Choroid plexus epithelial cell (primary cell): ENCODE results near the gene EFNA4.

Experiments
- DNase-seq: peaks from one replicate; pipeline ENCODE4 v3.0.0-alpha.2; 2010; ENCODE audit warnings: low read depth
- H3K4me3 ChIP-seq: 2 replicates; pipeline ENCODE4 v1.5.1; 2011; ENCODE audit warnings: low read depth, mild to moderate bottlenecking, control low read depth, low read length, moderate library complexity
- TF ChIP-seq, protein P1 (sequence below): conservative IDR thresholded peaks from 2 replicates; pipeline ENCODE4 v1.5.1; 2011; ENCODE audit warnings: low read depth, mild to moderate bottlenecking, control low read depth, inconsistent platforms, low read length, moderate library complexity

The EFNA4 gene

DNA sequence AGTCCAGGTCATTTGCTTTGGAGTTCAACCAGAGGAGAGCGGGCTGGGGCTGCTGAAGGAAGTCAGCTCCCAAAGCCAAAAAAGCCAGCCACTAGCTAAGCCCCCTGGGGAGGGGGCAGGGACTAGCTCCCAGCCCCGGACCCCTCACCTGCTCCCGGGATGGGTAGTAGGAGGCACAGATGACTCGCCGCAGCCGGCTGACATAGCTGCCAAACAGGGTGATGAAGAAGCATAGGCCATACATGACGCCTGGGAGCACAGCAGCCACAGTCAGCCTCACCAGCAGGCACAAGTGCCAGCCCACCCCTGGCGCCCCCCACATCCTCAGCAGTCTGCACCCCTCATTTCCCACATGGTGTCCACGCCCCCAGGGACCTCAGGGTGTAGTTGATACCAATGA, 37.4 kb upstream of the EFNA4 start:
- TF ChIP-seq, protein P1, sequence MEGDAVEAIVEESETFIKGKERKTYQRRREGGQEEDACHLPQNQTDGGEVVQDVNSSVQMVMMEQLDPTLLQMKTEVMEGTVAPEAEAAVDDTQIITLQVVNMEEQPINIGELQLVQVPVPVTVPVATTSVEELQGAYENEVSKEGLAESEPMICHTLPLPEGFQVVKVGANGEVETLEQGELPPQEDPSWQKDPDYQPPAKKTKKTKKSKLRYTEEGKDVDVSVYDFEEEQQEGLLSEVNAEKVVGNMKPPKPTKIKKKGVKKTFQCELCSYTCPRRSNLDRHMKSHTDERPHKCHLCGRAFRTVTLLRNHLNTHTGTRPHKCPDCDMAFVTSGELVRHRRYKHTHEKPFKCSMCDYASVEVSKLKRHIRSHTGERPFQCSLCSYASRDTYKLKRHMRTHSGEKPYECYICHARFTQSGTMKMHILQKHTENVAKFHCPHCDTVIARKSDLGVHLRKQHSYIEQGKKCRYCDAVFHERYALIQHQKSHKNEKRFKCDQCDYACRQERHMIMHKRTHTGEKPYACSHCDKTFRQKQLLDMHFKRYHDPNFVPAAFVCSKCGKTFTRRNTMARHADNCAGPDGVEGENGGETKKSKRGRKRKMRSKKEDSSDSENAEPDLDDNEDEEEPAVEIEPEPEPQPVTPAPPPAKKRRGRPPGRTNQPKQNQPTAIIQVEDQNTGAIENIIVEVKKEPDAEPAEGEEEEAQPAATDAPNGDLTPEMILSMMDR, result no peak
- DNase-seq, result no peak
- no peak overlapping the region for H3K4me3 ChIP-seq

DNA sequence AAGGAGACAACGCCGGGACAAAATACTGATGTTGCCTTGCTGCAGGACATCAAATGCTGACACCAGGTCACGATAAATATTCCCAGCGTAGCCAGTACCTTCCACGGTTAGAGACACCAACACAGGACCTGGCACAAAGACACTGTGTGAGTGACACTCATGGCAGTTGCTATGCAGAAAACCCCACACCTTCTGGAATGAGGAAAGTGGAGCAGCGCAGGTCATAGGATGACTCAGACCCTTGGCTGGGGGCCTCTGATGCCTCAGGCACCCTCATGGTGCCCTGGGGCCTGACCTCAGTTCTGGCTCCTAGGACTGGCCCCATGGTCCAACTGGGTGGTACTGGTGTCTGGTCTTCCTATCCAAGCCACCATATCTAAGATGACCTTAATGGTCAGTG, 37.0 kb upstream of the EFNA4 start:
- no peak overlapping the region for H3K4me3 ChIP-seq
- DNase-seq, result no peak
- TF ChIP-seq, protein P1, result no peak

DNA sequence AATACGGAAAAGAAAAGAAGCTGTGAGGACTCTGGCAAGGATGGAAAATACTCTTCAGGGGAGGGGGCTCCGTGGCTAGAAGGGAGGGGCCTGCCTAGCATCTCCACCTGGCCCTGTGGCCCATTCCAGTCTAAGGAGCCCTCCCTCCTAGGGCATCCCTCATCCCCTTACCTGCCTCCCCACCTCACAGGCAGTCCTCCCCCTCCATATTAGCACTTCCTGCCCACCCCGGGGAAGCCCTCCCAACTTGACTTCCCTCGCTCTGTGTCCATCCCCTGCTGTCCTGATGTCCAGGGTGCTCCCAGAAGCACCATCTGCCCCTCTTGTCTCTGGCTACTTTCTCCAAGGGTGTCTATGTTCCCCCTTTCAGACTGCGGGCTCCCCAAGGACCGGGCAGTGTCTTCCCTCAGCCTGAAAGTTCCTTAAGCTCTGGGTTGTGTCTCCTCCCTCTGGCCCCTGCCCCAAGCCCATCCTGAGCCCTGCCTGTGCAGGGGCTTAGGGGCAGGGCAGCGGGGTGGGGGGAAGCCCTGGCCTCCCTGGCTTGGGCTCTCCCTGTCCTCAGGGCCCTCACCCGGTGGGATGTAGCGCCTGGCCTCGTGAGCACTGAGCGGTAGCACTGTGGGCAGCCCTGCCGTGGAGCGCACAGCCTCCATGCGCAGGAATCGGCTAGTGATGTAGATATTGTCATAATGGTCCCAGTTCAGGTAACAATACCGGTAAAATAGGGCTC, 33.9 kb upstream of the EFNA4 start:
- DNase-seq, result no peak
- no peak overlapping the region for H3K4me3 ChIP-seq
- TF ChIP-seq, protein P1, result no peak

DNA sequence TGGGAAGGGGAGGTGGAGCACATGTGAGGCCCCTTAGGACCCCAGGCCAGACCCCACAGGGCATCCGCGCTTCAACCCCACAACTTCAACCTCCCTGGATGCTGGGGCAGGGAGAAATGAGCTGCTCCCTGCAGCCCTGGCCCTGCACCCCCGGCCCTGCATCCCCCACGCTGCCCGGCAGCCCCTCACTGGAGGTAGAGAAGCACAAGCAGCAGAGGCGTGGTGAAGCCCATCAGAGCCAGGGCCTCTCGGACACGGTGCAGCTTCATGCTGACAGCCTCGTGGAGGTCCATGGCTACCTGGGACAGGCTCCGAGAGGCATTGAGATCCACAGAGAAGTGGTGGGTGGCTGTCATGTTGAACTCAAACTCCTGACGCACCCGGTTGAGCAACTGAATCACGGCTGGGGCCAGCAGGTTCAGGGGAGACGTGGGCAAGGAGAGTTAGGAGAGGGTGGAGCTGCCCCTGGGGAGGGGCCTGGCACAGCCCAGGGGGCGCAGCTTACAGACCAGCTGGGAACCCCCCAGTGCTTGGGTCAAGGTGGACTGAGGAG, 33.2 kb upstream of the EFNA4 start:
- DNase-seq, result no peak
- TF ChIP-seq, protein P1, result no peak
- no peak overlapping the region for H3K4me3 ChIP-seq

DNA sequence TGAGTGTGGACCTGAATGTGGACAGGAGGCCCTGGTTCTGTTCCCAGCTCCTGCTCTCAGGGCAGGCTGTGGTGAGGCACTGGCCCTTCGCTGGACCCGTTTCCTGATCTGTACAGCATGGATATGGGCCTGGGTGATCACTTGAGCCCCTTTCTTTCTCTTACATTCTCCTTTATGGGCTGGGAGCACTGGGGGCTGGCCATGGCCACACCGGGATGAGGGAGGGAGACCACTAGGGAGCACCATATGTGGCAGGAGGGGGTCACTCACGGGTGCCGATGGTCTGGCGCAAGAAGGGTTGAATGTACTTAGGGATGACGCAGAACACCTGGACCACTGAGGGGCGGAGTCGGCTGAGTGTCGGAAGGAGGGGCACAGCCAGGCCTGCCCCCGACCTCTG, 32.6 kb upstream of the EFNA4 start:
- no peak overlapping the region for H3K4me3 ChIP-seq
- no peak for DNase-seq
- TF ChIP-seq, protein P1, result no peak

DNA sequence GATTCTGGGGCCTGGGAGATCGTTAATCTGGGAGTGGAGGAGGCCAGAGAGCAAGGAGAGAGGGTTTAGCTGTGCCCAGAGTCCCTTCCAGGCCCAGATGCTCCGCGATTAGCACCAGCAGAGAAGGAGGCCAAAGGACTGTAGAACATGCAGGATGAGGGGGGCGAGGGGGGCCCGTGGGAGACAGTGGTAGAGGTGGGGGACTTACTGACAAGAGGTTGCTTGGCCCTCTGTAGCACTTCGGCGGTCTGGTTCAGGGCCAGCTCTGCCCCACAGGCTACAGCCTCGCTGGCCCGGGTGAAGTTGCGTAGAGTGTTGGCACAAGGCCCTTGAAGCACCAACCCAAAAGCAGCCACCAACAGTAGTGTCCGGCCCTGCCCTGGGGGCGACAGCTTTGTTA, 30.7 kb upstream of the EFNA4 start:
- no peak overlapping the region for H3K4me3 ChIP-seq
- no peak for DNase-seq
- TF ChIP-seq, protein P1, result no peak

DNA sequence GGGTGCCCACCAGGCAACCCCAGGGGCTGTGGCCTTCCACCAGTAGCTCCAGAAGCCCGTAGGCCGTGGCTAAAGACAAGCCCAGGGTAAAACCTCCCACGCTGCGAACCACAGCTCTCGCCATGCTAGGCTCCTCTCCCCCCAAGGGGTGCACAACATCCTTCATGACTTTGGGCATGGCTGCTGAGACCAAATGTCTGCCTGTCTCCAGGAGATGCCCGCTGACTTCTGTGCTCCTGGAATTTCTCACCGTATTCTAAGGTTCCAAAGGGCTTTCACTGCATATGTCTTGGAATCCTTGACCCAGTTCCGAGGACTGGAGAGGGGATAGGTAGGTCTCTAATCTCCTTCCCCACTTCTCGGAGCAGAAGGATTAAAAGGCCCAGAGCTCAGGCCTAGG, 30.0 kb upstream of the EFNA4 start, which contains the start of the genes DCST1 and DCST2:
Gene DCST1 (plus strand): TSS at position 301 of the 400 bp plus-strand sequence. CDS start 213 bp downstream, outside the sequence.
Gene DCST2 (minus strand): TSS at position 258 of the 400 bp plus-strand sequence. CDS start 80 bp downstream, at position 178.
- no peak within 1 kb of the TSS for H3K4me3 ChIP-seq
- TF ChIP-seq, protein P1, result no peak
- no peak for DNase-seq
